ENCODE measurements around the gene THSD4. TPM values are rescaled to one million over a fixed set of nuclear protein-coding genes. Genes with fewer than 3 reads are reported as not detected.

Gene THSD4
- total RNA-seq, 2 donors from 2014 or later, result 71.2 to 150 TPM

DNA sequence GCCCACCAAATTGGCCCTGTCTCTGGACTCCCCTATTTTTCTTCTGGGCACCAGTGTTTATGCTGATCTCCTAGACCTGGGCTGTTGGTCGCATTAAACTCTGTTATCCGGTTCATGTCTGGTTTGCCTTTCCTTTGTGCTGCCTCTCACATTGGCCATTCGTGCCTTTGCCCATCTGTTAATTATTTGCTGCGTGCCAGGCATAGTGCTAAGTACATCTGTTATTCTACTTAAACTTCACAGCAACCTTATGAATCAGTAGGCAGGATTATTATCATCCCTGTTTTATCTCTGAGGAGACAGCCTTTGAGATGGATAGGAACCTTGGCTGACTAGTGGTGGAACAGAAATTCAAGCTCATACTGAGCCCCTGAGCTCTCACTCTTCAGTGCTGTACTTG is 76.0 kb downstream of the THSD4 start:
- Histone ChIP-seq H3K27ac (no peak overlapping the region), H3K9me3 (no peaks in the 10 kb centered on the region), H3K36me3 (no peaks in the 10 kb centered on the region), H3K4me3 (no peak overlapping the region), H3K4me1 (ENCODE audit: control insufficient read depth in 1 of 2, low read depth in 2 of 2) (no peaks in the 10 kb centered on the region), H3K27me3 (replicated peaks; ENCODE audit: insufficient read depth) (no peaks in the 10 kb centered on the region)
- TF ChIP-seq, protein P1, sequence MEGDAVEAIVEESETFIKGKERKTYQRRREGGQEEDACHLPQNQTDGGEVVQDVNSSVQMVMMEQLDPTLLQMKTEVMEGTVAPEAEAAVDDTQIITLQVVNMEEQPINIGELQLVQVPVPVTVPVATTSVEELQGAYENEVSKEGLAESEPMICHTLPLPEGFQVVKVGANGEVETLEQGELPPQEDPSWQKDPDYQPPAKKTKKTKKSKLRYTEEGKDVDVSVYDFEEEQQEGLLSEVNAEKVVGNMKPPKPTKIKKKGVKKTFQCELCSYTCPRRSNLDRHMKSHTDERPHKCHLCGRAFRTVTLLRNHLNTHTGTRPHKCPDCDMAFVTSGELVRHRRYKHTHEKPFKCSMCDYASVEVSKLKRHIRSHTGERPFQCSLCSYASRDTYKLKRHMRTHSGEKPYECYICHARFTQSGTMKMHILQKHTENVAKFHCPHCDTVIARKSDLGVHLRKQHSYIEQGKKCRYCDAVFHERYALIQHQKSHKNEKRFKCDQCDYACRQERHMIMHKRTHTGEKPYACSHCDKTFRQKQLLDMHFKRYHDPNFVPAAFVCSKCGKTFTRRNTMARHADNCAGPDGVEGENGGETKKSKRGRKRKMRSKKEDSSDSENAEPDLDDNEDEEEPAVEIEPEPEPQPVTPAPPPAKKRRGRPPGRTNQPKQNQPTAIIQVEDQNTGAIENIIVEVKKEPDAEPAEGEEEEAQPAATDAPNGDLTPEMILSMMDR (IDR thresholded peaks at IDR 0.05), result no peak
- ATAC-seq (ENCODE audit: insufficient number of reproducible peaks, low FRiP score, low read depth) (no peak), DNase-seq (ENCODE audit: low spot score) (no peak)

DNA sequence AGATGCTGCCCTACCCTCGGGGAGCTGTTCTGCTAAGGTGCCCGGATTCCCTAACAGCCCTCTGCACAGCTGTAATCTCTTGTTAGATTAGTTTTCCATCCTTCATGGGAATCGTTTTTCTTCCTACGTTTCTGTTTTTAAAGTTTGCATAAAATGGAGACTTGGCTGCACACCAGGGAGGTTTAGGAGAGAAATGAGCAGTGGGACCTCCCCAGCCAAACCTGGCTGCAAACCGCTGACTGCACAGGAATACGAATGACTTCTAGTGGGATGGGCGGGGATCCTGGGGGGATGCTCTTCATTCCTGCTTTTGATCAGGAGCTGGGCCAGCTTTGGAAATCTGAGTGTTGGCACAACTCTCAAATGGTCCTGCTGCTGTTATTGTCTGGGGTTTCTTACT is 77.5 kb downstream of the THSD4 start:
- TF ChIP-seq, protein P1 (IDR thresholded peaks at IDR 0.05), result no peak
- no peak for ATAC-seq (ENCODE audit: insufficient number of reproducible peaks, low FRiP score, low read depth)
- H3K4me3 ChIP-seq, result no peak overlapping the region
- DNase-seq (ENCODE audit: low spot score), result no peak
- H3K9me3 ChIP-seq, result no peaks in the 10 kb centered on the region
- H3K27ac ChIP-seq, result no peak overlapping the region
- peaks cover 0 to 6% of the 10 kb centered on the region in 2 donors for H3K4me1 ChIP-seq (ENCODE audit: control insufficient read depth in 1 of 2, low read depth in 2 of 2)
- H3K36me3 ChIP-seq, result no peaks in the 10 kb centered on the region
- no peaks in the 10 kb centered on the region for H3K27me3 ChIP-seq (replicated peaks; ENCODE audit: insufficient read depth)

DNA sequence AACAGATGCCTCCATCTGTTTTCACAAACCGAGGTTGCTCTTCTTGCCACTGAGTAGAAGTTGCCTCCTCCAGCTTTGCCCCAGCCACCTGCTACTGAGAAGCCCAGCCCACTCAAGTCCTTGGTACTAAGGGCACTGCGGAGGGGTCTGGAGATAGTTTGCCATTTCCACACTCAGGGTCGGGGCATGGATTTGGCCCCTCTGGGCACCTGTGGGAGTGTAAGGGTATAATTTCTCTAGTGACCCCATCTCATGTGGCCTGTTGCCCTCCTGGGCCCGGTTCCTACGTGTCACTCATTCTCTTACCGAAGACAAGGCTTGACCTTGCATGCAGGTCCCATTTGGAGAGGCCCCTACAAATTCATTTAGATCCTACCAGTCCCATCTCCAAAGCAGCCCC is 79.0 kb downstream of the THSD4 start:
- H3K4me1 ChIP-seq (ENCODE audit: control insufficient read depth in 1 of 2, low read depth in 2 of 2), result peaks cover 0 to 19% of the 10 kb centered on the region in 2 donors
- no peak for ATAC-seq (ENCODE audit: insufficient number of reproducible peaks, low FRiP score, low read depth)
- H3K4me3 ChIP-seq, result no peak overlapping the region
- TF ChIP-seq, protein P1 (IDR thresholded peaks at IDR 0.05), result no peak
- DNase-seq (ENCODE audit: low spot score), result no peak
- no peaks in the 10 kb centered on the region for H3K36me3 ChIP-seq
- no peaks in the 10 kb centered on the region for H3K9me3 ChIP-seq
- no peak overlapping the region for H3K27ac ChIP-seq
- no peaks in the 10 kb centered on the region for H3K27me3 ChIP-seq (replicated peaks; ENCODE audit: insufficient read depth)

DNA sequence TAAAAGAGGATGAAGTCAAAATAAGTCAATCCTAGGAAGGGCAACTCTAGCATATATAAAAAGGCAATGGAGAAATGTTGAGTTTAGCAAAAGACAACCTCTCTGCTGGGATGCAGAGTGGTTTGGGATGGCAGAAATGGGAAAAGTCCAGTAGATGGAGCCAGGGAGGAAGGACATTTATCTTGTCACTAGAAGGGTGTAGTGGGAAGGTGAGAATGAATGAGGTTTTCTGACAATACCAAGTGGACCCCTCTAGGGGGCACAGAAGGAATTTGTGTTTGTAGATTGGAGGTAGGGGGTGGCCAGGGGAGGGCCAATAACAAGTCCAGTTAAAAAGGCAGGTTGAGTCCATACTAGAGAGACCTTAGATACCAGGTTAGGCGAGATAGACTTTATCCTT is 80.0 kb downstream of the THSD4 start:
- Histone ChIP-seq H3K4me1 (ENCODE audit: control insufficient read depth in 1 of 2, low read depth in 2 of 2) (peaks cover 0 to 19% of the 10 kb centered on the region in 2 donors), H3K27ac (no peak overlapping the region), H3K9me3 (no peaks in the 10 kb centered on the region), H3K27me3 (replicated peaks; ENCODE audit: insufficient read depth) (no peaks in the 10 kb centered on the region), H3K36me3 (no peaks in the 10 kb centered on the region), H3K4me3 (no peak overlapping the region)
- no peak for ATAC-seq (ENCODE audit: insufficient number of reproducible peaks, low FRiP score, low read depth)
- TF ChIP-seq, protein P1 (IDR thresholded peaks at IDR 0.05), result no peak
- no peak for DNase-seq (ENCODE audit: low spot score)

DNA sequence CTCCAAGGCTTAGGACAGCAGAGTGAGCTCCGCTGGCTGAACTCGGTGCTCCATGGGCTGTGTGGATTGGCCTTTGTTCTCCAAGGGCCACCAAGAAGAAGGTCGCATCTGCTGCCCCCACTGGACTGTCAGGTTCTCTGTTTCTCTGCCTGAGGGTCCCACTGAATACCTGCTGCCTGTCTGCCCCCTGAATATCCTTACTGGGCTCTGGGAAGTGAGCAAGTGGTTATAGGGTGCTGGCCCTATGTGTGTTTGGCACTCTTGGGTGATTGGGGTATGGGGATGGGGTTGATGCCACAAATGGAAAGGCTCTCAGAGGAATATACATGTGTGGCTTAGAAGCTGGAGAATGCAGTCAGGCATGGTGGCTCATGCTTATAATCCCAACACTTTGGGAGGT is 82.3 kb downstream of the THSD4 start:
- H3K4me3 ChIP-seq, result no peak overlapping the region
- H3K36me3 ChIP-seq, result no peaks in the 10 kb centered on the region
- peaks cover 0 to 24% of the 10 kb centered on the region in 2 donors for H3K4me1 ChIP-seq (ENCODE audit: control insufficient read depth in 1 of 2, low read depth in 2 of 2)
- no peaks in the 10 kb centered on the region for H3K27me3 ChIP-seq (replicated peaks; ENCODE audit: insufficient read depth)
- no peak for ATAC-seq (ENCODE audit: insufficient number of reproducible peaks, low FRiP score, low read depth)
- TF ChIP-seq, protein P1 (IDR thresholded peaks at IDR 0.05), result no peak
- H3K27ac ChIP-seq, result no peak overlapping the region
- no peak for DNase-seq (ENCODE audit: low spot score)
- H3K9me3 ChIP-seq, result no peaks in the 10 kb centered on the region

All from thoracic aorta (tissue), 2 donors.